ENCODE results near the gene IGSF21. TPM values are rescaled to one million over a fixed set of nuclear protein-coding genes. Genes with fewer than 3 reads are reported as not detected.

The IGSF21 gene
- total and polyA plus RNA-seq, 12 donors: 0.18 to 16.4 (median 7.0) TPM

DNA sequence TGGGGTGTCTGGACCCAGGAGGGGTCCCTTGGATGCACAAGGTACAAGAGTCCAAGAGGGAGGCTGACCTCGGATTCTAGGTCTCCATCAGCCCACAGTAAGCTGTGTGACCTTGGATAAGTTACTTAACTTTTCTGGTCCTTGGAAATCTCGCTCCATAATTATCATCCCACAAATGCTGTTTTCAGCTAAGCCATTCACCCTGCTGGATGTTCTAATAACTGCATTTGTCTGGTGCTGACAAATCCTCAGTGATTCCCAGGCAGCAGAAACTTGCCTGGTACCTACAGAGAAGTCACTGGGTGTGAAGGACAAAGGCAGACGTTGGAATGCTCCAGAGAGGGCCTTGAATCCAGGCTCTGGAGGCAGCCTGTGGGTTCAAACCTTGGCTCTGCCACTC lies 89.7 kb downstream of the IGSF21 start:
- no peaks in the 10 kb centered on the region for H3K36me3 ChIP-seq (replicated peaks in 1 of 2)
- 33 to 58% (median 48%) methylated on average over 2 to 3 of the region's 3 CpGs for WGBS, 4 donors
- peaks cover 3% of the 10 kb centered on the region for H3K27me3 ChIP-seq
- DNase-seq: no peak
- TF ChIP-seq, protein P1, sequence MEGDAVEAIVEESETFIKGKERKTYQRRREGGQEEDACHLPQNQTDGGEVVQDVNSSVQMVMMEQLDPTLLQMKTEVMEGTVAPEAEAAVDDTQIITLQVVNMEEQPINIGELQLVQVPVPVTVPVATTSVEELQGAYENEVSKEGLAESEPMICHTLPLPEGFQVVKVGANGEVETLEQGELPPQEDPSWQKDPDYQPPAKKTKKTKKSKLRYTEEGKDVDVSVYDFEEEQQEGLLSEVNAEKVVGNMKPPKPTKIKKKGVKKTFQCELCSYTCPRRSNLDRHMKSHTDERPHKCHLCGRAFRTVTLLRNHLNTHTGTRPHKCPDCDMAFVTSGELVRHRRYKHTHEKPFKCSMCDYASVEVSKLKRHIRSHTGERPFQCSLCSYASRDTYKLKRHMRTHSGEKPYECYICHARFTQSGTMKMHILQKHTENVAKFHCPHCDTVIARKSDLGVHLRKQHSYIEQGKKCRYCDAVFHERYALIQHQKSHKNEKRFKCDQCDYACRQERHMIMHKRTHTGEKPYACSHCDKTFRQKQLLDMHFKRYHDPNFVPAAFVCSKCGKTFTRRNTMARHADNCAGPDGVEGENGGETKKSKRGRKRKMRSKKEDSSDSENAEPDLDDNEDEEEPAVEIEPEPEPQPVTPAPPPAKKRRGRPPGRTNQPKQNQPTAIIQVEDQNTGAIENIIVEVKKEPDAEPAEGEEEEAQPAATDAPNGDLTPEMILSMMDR (IDR thresholded peaks at IDR 0.05): peak in 2 of 6 experiments; percentile 22 to 23
- no peak for TF ChIP-seq POLR2A (IDR thresholded peaks at IDR 0.05)
- no peak overlapping the region for H3K4me3 ChIP-seq
- intact Hi-C loops (cut with DNase I): no loop called here
- H3K9me3 ChIP-seq (replicated peaks in 1 of 3): no peaks in the 10 kb centered on the region
- no peaks in the 10 kb centered on the region for H3K4me1 ChIP-seq (replicated peaks in 1 of 2)
- H3K27ac ChIP-seq: no peak overlapping the region

DNA sequence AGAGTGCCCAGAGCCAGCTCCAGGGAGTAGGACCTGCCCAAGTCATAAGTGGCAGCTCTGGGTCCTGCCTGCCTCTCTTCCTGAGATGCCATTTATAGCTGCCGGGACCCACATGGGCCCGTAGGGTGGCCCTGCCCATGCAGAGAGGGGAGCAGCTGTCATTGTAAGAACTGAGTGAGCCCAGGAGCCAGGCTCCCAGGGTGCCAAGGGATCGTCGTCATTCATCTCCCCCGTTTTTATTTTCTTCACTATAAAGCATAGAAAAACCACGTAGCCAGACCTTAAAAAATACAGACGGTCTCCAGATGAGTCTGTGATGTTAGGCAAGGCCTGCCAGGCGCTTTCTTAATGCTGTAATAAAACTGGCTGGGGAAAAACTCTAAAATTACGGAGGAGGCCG lies 90.7 kb downstream of the IGSF21 start:
- Histone ChIP-seq H3K4me1 (replicated peaks in 1 of 2) (no peaks in the 10 kb centered on the region), H3K4me3 (no peak overlapping the region), H3K36me3 (replicated peaks in 1 of 2) (no peaks in the 10 kb centered on the region), H3K27ac (no peak overlapping the region), H3K9me3 (replicated peaks in 1 of 3) (no peaks in the 10 kb centered on the region), H3K27me3 (peaks cover 3% of the 10 kb centered on the region)
- DNase-seq: no peak
- intact Hi-C loops (cut with DNase I): no loop called here
- WGBS, 4 donors: 59 to 68% (median 65%) methylated on average over 10 of the region's 10 CpGs
- no peak for TF ChIP-seq POLR2A (IDR thresholded peaks at IDR 0.05)
- TF ChIP-seq, protein P1 (IDR thresholded peaks at IDR 0.05): no peak

DNA sequence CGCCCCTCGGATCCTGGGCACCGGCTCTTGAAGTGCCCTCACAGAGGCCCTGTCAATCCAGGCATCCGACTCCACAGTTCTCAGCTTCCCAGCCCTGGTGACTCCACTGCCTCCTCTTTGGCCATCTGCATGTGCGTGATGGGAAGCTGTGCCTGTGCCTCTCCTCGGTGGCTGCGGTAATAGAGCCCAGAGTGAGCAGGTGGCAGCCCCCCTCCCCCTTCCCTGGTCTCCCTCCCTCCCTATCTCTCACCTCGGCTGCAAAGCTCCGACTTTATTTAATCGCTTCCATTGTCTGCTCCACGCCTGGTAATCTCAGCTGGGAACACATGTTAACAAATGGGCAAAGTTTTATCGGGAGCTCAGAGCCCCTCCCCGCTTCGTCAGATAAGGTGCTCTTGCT lies 91.9 kb downstream of the IGSF21 start:
- Histone ChIP-seq H3K27me3 (peaks cover 3% of the 10 kb centered on the region), H3K27ac (no peak overlapping the region), H3K4me3 (no peak overlapping the region), H3K36me3 (replicated peaks in 1 of 2) (no peaks in the 10 kb centered on the region), H3K9me3 (replicated peaks in 1 of 3) (no peaks in the 10 kb centered on the region), H3K4me1 (replicated peaks in 1 of 2) (no peaks in the 10 kb centered on the region)
- intact Hi-C loops (cut with DNase I): no loop called here
- 46 to 58% (median 52%) methylated on average over 10 to 14 of the region's 14 CpGs for WGBS, 4 donors
- peak in 1 of 7 donors; percentile 61 for DNase-seq
- TF ChIP-seq POLR2A (IDR thresholded peaks at IDR 0.05): no peak
- TF ChIP-seq, protein P1 (IDR thresholded peaks at IDR 0.05): no peak

DNA sequence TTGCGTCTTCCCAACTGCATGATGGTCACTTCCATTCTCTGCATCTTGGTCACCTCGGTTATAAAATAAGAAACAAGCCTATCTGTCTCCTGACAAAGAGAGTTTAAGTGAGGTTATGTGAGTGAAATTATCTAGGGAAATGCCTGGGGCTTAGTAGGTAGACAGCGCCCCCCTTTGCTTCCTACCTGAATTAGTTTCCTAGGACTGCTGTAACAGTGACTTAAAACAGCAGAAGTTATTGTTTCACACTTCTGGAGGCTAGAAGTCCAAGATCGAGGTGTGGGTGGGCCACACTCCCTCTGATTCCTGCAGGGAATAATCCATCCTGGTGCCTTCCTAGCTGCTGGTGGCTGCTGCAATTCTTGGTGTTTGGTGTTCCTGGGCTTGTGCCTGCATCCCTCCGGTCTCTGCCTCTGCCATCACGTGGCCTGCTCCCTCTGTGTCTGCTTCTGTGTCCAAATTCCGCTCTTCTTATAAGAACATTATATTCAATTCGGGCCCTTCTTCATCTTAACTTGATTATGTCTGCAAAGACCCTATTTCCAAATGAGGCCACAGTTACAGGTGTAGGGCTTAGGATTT lies 92.6 kb downstream of the IGSF21 start:
- Histone ChIP-seq H3K4me1 (replicated peaks in 1 of 2) (no peaks in the 10 kb centered on the region), H3K27me3 (peaks cover 3% of the 10 kb centered on the region), H3K4me3 (no peak overlapping the region), H3K9me3 (replicated peaks in 1 of 3) (no peaks in the 10 kb centered on the region), H3K27ac (no peak overlapping the region), H3K36me3 (replicated peaks in 1 of 2) (no peaks in the 10 kb centered on the region)
- TF ChIP-seq, protein P1 (IDR thresholded peaks at IDR 0.05): no peak
- TF ChIP-seq POLR2A (IDR thresholded peaks at IDR 0.05): no peak
- intact Hi-C loops (cut with DNase I): no loop called here
- 62 to 74% (median 68%) methylated on average over 8 of the region's 8 CpGs for WGBS, 4 donors
- DNase-seq: no peak
